NCI-H187 treated with DMSO at 0.1 percent for 48 hours (cell line): ENCODE measurements around the gene GFPT2.

Source experiments
- DNase-seq: peaks from one replicate; lab custom pipeline; 2025; lab: John Stamatoyannopoulos, UW

The GFPT2 gene

GRCh38 chr5:180333661-180334060, 19.5 kb downstream of the GFPT2 start:
- DNase-seq: no peak

GRCh38 chr5:180332861-180333260, 20.3 kb downstream of the GFPT2 start:
- DNase-seq: no peak

GRCh38 chr5:180332051-180332517, 21.1 kb downstream of the GFPT2 start:
- no peak for DNase-seq

- DNase-seq: no peak
Measured at GRCh38 chr5:180331647-180331950, 21.5 kb downstream of the GFPT2 start.

GRCh38 chr5:180330810-180331646, 22.1 kb downstream of the GFPT2 start:
- DNase-seq: no peak

GRCh38 chr5:180330270-180330648, 22.9 kb downstream of the GFPT2 start:
- DNase-seq: no peak

GRCh38 chr5:180329606-180330269, 23.4 kb downstream of the GFPT2 start:
- no peak for DNase-seq

- no peak for DNase-seq
Measured at GRCh38 chr5:180329138-180329435, 24.0 kb downstream of the GFPT2 start.

GRCh38 chr5:180328296-180329137, 24.6 kb downstream of the GFPT2 start:
- DNase-seq: no peak

GRCh38 chr5:180326989-180327565, 26.1 kb downstream of the GFPT2 start:
- DNase-seq: no peak

- no peak for DNase-seq
Measured at GRCh38 chr5:180324601-180324950, 28.6 kb downstream of the GFPT2 start.

- no peak for DNase-seq
Measured at GRCh38 chr5:180323941-180324600, 29.1 kb downstream of the GFPT2 start.

- DNase-seq: no peak
Measured at GRCh38 chr5:180323160-180323559, 30.0 kb downstream of the GFPT2 start.

GRCh38 chr5:180318456-180319089, 34.6 kb downstream of the GFPT2 start:
- DNase-seq: no peak

- DNase-seq: no peak
Measured at GRCh38 chr5:180316586-180316985, 36.5 kb downstream of the GFPT2 start.

- DNase-seq: no peak
Measured at GRCh38 chr5:180315762-180316212, 37.3 kb downstream of the GFPT2 start.

GRCh38 chr5:180313677-180314505, 39.2 kb downstream of the GFPT2 start:
- no peak for DNase-seq

GRCh38 chr5:180311216-180311615, 41.9 kb downstream of the GFPT2 start:
- no peak for DNase-seq

- no peak for DNase-seq
Measured at GRCh38 chr5:180306796-180307195, 46.3 kb downstream of the GFPT2 start.

GRCh38 chr5:180305481-180305880, 47.7 kb downstream of the GFPT2 start:
- no peak for DNase-seq
